HG03025 (cell line): Measurements from ENCODE around the gene RAB7B.

Experiments used
- ATAC-seq: cut with Tn5 transposase; IDR thresholded peaks from one replicate; pipeline ENCODE4 v1.9.1; 2021; ENCODE audit warnings: mild to moderate bottlenecking, moderate library complexity; ENCODE audit not compliant: unreplicated experiment, low FRiP score

Gene RAB7B

GRCh38 chr1:205976036-205976435 lies 27.2 kb downstream of the RAB7B start:
- no peak for ATAC-seq

DNA sequence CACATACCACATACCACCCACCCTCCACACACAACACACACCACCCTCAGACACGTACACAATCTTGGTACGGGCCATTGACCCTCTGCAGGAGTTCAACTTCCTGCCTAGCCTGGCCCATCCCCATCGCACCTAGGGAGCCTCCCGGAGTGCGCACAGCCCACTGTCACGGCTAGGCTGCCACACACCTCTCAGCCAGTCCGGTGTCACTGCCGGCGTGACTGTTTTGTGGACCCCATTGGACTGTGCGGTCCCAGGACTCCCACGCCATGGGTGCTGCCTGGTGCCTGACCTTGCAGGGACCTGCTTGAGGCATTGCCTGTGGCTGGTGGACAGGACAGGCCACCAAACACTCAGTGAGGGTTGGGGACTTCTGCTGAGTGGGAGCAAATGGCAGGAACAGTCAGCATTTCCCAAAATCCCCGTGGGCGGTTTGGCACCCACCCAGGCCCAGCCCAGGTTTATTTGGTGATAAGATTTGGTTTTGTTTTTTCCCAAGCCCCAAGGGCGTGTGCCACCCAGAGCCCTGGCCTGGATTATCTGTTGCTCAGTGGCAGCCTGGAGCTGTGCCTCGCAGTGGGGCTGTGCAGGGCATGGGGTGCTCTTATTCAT lies 27.7 kb downstream of the RAB7B start:
- ATAC-seq = no peak

GRCh38 chr1:205974712-205975111 lies 28.5 kb downstream of the RAB7B start:
- no peak for ATAC-seq

DNA sequence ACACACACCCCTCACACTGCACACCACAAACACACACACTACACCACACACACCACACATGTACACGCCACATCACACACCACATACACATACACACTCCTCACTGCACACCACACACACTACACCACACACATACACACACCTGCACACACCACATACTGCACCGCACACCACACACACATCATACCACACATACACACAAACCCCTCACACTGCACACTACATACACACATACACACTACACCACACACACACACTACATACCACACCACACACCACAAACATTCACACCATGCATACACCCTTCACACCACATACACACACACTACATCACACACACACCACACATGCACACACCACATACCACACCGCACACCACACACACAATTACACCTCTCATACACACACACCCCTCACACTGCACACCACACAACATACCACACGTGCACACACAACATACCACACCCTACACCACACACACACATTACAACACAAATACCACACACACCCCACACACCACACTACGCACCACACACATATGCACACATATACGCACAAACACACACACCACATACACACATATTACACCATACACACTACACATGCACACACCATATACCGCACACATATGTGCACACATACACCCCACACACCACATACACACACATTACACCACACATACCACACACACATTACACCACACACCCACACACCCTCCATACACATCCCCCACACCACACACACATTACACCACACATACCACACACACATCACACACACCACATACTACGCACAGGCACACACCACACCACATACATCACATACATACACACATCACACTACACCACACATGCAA lies 29.6 kb downstream of the RAB7B start:
- no peak for ATAC-seq

- no peak for ATAC-seq
Measured at GRCh38 chr1:205972491-205973168, 30.6 kb downstream of the RAB7B start.

- ATAC-seq = no peak
Measured at GRCh38 chr1:205972081-205972480, 31.1 kb downstream of the RAB7B start.

GRCh38 chr1:205971082-205971481 lies 32.1 kb downstream of the RAB7B start:
- ATAC-seq = no peak

GRCh38 chr1:205970486-205970885 lies 32.7 kb downstream of the RAB7B start:
- no peak for ATAC-seq

DNA sequence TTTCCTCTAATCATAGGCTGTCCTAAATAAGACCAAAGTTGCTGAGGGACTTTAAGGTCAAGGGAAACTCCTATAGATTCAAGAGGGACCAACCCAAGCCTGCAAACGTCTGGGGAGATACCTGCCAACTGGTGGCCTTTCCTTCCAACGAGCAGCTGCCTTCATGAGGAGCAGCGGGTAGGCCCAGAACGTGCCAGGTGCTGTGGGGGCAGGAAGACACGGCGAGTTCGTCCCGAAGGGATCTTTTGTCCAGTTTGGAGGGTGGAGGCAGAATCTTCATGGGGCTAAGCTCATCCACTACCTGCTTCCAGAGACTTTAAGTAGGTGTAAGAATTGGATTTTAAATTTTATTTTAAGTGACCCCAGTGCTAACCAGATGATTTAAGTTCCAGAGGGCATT lies 34.0 kb downstream of the RAB7B start:
- no peak for ATAC-seq

DNA sequence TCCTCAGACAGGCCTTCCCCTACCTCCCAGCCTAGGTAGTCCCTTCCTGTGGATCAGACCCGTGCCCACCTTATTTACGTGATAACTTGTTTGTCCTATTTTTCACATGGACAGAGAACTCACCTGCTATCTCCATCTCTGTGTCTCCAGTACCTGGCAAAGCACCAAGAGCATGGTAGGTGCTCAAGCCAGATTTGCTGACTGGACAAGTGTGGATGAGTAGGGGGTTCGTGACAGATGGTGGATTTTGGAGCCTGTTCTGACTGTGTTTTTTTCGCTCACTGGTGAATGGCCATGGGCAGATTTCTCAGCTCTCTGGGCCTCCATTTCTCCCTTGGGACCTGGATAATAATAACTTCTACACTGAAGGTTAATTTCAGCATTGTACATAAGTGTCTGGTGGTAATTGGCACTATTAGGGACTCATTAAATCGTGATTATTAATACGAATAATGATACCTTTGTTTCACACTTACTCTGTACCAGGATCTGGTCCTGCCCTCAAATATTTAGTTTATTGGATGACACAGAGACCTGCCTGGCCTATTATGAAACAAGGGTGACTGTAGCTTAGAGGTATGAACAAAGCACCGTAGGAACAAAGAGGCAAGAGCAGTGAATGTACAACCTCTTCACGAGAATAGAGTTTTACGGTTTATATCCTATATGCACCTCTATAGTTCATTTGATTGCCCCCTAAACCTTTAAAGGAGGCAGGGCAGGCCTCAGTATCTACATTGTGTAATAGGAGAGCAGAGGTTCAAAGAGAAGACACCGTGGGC lies 35.5 kb downstream of the RAB7B start:
- no peak for ATAC-seq

DNA sequence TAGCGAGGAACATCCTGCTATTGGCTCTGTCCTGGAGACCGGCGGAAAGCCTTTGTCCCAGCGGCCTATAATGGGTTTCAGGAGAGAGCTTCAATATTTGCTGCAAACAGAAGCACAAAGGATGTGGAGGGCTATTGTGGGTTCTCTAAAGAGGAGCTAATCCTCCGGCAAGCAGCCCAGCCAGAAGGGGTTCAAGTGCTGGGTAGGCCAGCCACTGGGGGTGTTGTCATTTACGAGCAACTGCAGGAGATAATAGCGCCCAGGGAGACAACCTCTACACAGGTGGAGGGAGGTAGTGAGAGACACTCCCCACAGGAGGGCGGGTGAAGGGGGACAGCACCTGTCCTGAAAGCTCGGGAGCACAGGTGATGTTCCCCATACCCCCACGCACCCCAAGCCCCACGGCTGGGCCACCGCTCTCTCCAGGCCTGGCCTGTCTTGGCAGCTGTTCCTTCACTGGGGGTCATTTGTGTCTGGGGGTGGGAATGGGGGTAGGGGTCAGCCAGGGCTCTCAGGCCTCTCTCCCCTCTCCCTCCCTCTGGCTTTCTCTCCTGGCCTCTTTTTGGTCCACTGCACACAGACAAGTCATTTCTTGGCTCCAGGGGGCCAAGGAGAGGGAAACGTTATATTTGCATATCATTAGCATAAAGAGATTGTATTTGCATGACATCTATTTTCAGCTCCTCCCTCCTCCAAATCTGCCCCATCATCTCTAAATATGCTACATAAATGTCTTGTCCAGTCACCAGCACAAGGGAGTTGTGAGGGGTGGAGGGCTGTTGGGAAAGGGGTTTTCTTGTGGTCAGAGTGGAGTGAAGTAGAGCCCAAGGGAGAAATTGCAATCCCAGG lies 37.9 kb downstream of the RAB7B start:
- no peak for ATAC-seq

DNA sequence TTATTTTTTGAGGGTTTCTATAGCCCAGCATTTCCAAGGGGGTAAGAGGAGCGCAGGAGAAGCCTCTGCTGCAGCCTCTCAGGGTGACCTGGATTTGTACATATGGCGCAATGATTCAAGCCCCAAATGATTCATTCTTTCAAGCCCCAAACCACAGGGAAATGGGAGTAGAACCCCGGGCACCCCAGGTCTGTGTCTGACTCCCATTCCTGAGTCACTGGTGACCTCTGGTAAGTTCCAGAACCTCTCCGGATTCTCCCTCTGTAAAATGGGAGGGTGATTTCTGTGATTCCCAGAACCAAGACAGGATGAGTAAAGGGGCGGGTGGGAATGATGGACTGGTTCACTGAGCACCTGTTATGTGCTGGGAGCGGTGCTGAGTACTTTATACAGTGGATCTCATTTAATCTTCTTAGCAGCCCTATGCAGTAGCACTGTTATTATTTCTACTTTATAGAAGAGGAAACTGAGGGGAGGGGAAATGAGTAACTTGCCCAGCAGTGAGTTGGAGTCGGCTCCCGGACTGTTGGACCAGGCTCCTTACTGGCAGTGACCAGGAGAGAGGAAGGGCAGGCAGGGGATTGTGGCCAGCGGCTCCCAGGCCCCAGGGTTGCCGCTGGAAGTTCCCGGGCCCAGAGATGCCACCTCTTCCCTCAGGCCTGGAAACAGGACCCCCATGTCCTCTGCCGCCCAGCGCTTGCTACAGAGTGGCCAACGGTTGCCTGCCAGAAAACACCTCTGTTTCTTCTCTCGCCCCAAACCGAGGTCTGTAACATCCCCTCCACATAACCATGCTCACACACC lies 39.6 kb downstream of the RAB7B start:
- ATAC-seq = no peak

GRCh38 chr1:205962821-205963221 lies 40.4 kb downstream of the RAB7B start:
- no peak for ATAC-seq

GRCh38 chr1:205961991-205962820 lies 41.0 kb downstream of the RAB7B start:
- ATAC-seq = no peak

GRCh38 chr1:205961405-205961804 lies 41.8 kb downstream of the RAB7B start:
- no peak for ATAC-seq

DNA sequence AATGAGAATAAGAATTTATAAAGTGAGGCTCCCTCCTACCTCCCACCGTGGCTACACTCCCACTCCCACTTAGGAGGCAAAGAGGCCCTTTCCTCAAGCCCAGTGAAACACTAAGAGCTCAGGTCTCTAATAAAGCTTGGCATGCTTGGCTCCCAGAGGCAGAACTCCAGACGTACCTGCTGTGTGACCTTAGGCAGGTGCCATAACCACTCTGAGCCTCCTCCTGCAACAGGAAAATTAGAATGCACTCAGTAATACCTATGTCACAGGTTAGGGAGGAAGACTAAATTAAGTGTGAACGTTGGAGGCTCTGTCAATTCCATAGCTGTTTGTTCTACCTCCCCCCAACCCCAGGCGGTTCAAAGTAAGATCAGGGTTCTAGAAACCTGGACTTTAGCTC lies 43.4 kb downstream of the RAB7B start:
- ATAC-seq = no peak

DNA sequence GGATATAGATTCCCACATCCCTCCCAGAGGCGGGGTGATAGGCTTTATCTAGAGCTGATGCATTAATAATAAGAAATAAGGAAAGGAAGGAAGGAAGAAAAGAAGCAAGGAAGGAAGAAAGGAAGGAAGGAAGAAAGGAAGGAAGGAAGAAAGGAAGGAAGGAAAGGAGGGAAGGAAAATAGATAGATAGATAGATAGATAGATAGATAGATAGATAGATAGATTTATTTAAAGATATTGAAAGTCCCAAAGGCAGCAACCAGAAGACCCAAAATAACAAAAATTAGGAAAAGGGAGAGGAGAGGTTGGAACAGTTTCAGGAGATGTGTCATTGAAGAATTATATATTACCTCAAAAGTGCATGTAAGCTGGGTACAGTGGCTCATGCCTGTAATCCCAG lies 47.7 kb downstream of the RAB7B start:
- ATAC-seq = no peak

DNA sequence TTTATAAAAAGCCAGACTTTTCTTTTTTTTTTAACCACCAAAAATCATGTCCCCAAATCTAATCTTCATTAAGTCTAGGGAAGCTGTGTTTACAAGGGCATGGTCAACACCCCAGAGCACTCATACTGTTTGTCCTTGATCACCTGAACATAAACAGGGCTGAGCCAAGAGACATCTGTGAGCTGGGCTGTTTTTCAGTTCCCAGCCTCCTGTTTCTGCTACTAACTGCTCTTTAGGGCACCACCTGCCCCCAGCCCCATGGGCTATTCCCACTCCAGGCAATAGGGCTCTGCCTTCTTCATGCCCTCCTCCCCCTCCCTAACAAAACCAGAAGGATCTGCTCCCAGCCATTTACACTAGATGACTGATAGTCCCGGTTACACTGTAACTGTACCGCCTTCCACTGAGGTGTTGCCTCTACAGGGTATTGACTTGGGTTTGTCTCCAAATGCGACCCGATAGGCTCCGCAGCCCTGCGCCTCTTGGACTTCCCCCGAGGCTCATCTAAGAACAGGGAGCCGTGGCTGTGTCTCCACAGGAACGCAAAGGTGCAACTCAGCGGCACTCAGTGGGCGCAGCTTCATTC lies 48.3 kb downstream of the RAB7B start:
- ATAC-seq = no peak
